Karpas-422 (cell line): ENCODE data around the gene DYSF. TPM values are rescaled to one million over a fixed set of nuclear protein-coding genes. Genes with fewer than 3 reads are reported as not detected.

ENCODE experiments used
- DNase-seq: peaks from one replicate; pipeline ENCODE4 v3.0.0-alpha.2; 2015
- H2AFZ ChIP-seq: fragments of 200-600 bp; sonication (generic); 2 replicates; pipeline ENCODE4 v1.6.1; 2014; ENCODE audit warnings: antibody characterized with exemption, low read length, mixed read lengths
- H3K27ac ChIP-seq: fragments of 200-600 bp; sonication (generic); 2 replicates; pipeline ENCODE4 v1.5.1; 2014; ENCODE audit warnings: mild to moderate bottlenecking, low read length, moderate library complexity
- H3K27me3 ChIP-seq: fragments of 200-600 bp; sonication (generic); 2 replicates; pipeline ENCODE4 v1.6.1; 2014; ENCODE audit warnings: low read length, mixed read lengths
- H3K36me3 ChIP-seq: fragments of 200-600 bp; sonication (generic); 2 replicates; pipeline ENCODE4 v1.6.1; 2014; ENCODE audit warnings: low read length, mixed read lengths; ENCODE audit not compliant: insufficient read depth
- H3K4me1 ChIP-seq: fragments of 200-600 bp; sonication (generic); 2 replicates; pipeline ENCODE4 v1.6.1; 2014; ENCODE audit warnings: mild to moderate bottlenecking, low read length, mixed read lengths
- H3K4me2 ChIP-seq: fragments of 200-600 bp; sonication (generic); 2 replicates; pipeline ENCODE4 v1.6.1; 2014; ENCODE audit warnings: low read length, low read depth, mild to moderate bottlenecking; ENCODE audit not compliant: poor library complexity, severe bottlenecking
- H3K4me3 ChIP-seq: fragments of 200-600 bp; sonication (generic); 2 replicates; pipeline ENCODE4 v1.5.1; 2014; ENCODE audit warnings: mild to moderate bottlenecking, antibody characterized with exemption, low read length, mixed read lengths
- H3K79me2 ChIP-seq: fragments of 200-600 bp; sonication (generic); 2 replicates; pipeline ENCODE4 v1.6.1; 2014; ENCODE audit warnings: mild to moderate bottlenecking, low read length, mixed read lengths
- H3K9ac ChIP-seq: fragments of 200-600 bp; sonication (generic); 2 replicates; pipeline ENCODE4 v1.6.0; 2014; ENCODE audit warnings: low read length
- H3K9me2 ChIP-seq: fragments of 200-600 bp; sonication (generic), shearing (Covaris generic); replicated peaks from 2 replicates; pipeline ENCODE4 v1.6.0; 2014; ENCODE audit warnings: mild to moderate bottlenecking, low read length, moderate library complexity; ENCODE audit not compliant: insufficient read depth
- H3K9me3 ChIP-seq: fragments of 300-700, 200-600 bp; sonication (generic); 2 replicates; pipeline ENCODE4 v1.6.1; 2014; ENCODE audit warnings: low read length, mixed read lengths
- H4K20me1 ChIP-seq: fragments of 200-600 bp; sonication (generic); 2 replicates; pipeline ENCODE4 v1.6.1; 2014; ENCODE audit warnings: mild to moderate bottlenecking, antibody characterized with exemption, low read length, low read depth; ENCODE audit not compliant: insufficient read depth
- total RNA-seq: library from RNA; depleted of rRNA; stranded (reverse); fragments of >200 nt; shearing (Covaris generic); gene quantifications from 2 replicates; pipeline ENCODE4 v1.2.3, GENCODE V29; 2014; ENCODE audit warnings: low replicate concordance

DYSF gene
- total RNA-seq, 1 experiment from 2014 or later = not detected

GRCh38 chr2:71711133-71711855, 257.9 kb downstream of the DYSF start:
- no peak overlapping the region for H2AFZ ChIP-seq
- H3K9me3 ChIP-seq = no peaks in the 10 kb centered on the region
- no peaks in the 10 kb centered on the region for H3K36me3 ChIP-seq
- H3K79me2 ChIP-seq = no peaks in the 10 kb centered on the region
- H3K9me2 ChIP-seq = no peaks in the 10 kb centered on the region
- H4K20me1 ChIP-seq = no peaks in the 10 kb centered on the region
- H3K9ac ChIP-seq = no peak overlapping the region
- H3K4me2 ChIP-seq = no peak overlapping the region
- no peak overlapping the region for H3K4me3 ChIP-seq
- no peak for DNase-seq
- no peaks in the 10 kb centered on the region for H3K4me1 ChIP-seq
- no peak overlapping the region for H3K27ac ChIP-seq
- H3K27me3 ChIP-seq = no peaks in the 10 kb centered on the region; the same call in 1 of the 2 replicates

DNA sequence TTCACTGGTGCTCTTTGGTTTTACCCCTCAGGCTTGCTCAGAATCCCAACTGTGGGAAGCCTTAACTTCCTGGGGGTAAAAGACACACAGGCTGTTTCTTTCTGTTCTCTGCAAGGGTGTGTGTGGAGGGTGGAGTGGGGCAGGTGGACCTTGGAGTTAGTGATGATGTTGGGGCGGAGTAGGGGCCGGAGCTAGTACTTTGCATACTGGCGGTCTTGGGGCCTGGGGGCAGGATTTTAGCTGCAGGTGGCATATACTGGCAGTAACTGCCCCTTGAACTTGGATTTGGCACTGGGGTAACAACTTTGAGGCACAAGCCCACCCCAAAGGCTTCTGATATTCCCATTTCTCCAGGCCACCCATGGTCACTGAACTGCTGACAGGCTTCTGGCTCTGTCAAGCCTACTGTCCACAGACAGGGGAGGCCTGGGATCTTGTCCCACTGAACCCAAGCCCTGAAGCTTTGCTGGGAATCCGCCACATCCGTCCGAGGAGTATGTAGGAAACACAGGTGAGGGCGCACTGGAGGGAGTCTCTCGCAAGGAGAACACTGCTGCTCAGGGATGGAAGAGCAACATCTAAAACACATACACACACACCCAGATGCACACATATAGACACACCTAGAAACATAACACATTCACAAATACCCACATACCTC, 258.9 kb downstream of the DYSF start:
- no peak for DNase-seq
- Histone ChIP-seq H3K79me2 (no peaks in the 10 kb centered on the region), H3K4me2 (no peak overlapping the region), H2AFZ (no peak overlapping the region), H3K9me3 (no peaks in the 10 kb centered on the region), H4K20me1 (no peaks in the 10 kb centered on the region), H3K27ac (no peak overlapping the region), H3K4me1 (no peaks in the 10 kb centered on the region), H3K9ac (no peak overlapping the region), H3K4me3 (no peak overlapping the region), H3K9me2 (no peaks in the 10 kb centered on the region), H3K27me3 (no peaks in the 10 kb centered on the region; the same call in 1 of the 2 replicates), H3K36me3 (no peaks in the 10 kb centered on the region)

DNA sequence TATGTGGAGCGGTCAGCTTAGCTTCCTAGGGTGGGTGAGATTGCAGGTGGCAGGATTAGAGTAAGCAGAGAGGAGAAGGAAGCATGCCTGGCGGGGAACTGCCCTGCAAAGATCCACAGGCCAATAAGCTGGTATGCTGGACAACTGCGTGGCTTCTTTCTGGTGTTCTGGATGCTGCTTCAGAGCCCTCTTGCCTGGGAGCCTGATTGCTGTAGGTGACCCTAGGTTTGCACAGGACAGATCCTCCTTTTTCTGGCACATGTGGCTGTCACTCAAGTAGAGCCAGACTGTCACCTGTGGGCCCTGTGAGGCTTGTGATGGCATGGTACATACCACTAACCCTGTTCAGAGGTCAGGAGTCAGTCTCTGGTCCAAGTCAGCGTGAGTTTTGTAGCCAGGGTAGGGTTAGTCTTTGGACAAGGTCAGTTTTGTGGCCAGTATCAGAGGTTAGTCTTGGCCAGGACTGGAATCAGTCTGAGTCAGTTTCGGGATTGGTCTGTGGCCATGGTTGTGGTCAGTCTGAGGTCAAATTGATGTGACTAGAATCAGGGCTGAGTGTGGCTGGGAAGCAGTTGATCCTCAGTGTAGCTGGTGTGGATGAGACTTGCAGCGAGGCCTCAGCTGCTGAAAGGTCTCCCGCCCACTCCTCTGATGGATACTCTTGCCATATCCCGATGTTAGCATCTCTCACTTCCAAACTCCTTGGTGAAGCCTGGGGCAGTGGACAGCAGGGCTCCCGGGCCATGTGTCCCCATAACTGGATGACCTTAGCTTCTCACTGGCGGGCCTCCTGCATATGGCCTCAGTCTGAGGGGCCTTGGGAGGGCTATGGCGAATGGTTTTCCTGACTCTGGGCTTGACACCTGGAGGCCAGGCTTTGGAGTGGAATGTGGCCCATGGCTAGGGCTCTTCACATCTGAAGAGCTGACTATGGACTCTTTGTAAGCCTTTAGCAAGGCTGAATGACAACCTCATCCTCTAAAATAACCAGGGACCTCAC, 260.5 kb downstream of the DYSF start:
- Histone ChIP-seq H3K27ac (no peak overlapping the region), H3K4me2 (no peak overlapping the region), H3K9ac (no peak overlapping the region), H3K9me3 (no peaks in the 10 kb centered on the region), H4K20me1 (no peaks in the 10 kb centered on the region), H2AFZ (no peak overlapping the region), H3K9me2 (no peaks in the 10 kb centered on the region), H3K79me2 (no peaks in the 10 kb centered on the region), H3K4me3 (no peak overlapping the region), H3K36me3 (no peaks in the 10 kb centered on the region), H3K27me3 (no peaks in the 10 kb centered on the region; the same call in 1 of the 2 replicates), H3K4me1 (no peaks in the 10 kb centered on the region)
- DNase-seq = no peak

DNA sequence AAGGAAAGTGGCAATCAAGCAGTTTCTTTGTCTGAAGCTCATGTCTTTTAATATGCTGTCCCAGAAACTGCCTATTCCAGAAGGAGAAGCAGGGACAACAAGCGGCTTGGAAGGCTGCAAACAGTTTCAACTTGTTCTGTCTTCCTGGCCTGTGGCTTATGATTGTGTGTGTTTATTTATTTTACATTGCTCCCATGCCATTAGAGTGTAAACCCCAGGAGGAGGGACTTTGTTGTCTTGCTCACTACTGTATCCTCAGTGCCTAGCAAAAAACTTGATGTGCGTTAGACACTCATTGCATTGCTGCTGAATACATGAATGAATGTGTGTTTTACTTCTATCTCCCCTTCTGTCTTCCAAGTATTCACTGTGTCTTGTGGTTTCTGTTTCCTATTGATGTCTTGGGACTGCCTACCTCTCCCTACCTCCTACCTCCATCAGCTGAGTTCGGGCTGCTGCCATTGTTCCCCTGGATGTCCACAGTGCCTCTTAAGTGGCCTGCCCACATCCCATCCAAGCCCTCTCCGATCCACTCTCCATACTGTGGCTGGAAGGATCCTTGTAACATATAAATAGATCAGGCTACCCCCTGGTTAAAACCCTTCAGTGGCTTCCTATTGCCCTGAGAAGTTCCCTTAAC, 261.4 kb downstream of the DYSF start:
- no peaks in the 10 kb centered on the region for H3K79me2 ChIP-seq
- no peaks in the 10 kb centered on the region for H3K4me1 ChIP-seq
- H3K27ac ChIP-seq = no peak overlapping the region
- H3K27me3 ChIP-seq = no peaks in the 10 kb centered on the region; the same call in 1 of the 2 replicates
- H3K36me3 ChIP-seq = no peaks in the 10 kb centered on the region
- no peaks in the 10 kb centered on the region for H3K9me3 ChIP-seq
- no peak overlapping the region for H3K4me2 ChIP-seq
- H4K20me1 ChIP-seq = no peaks in the 10 kb centered on the region
- H3K4me3 ChIP-seq = no peak overlapping the region
- DNase-seq = no peak
- H3K9me2 ChIP-seq = no peaks in the 10 kb centered on the region
- H2AFZ ChIP-seq = no peak overlapping the region
- no peak overlapping the region for H3K9ac ChIP-seq

DNA sequence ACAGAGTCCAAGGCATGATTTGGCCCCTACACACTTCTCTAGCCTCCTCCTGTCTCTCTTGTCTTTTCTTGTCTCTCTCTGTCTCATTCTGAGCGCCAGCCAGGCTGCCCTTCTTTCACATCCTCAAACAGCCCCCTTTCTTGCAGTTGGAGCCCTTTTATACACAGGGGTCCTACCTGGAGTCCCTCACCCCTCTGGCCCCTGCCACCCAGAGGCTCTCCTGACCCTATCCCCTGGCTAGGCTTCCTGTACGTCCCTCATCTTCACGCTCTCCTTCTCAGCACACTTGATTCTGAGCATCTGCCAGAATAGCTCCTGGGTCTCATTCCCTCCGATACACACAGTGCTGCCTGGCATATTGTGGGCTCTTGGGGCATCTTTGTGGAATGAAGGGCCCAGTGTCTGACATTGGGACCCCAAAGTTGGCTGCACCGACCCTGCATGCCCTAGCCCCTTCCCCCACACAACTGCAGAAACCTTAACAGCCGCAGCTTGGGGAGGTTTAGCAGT, 261.9 kb downstream of the DYSF start:
- Histone ChIP-seq H3K9ac (no peak overlapping the region), H3K4me2 (no peak overlapping the region), H3K4me1 (no peaks in the 10 kb centered on the region), H3K9me2 (no peaks in the 10 kb centered on the region), H3K4me3 (no peak overlapping the region), H3K79me2 (no peaks in the 10 kb centered on the region), H3K27me3 (no peaks in the 10 kb centered on the region; the same call in 1 of the 2 replicates), H3K27ac (no peak overlapping the region), H3K9me3 (no peaks in the 10 kb centered on the region), H3K36me3 (no peaks in the 10 kb centered on the region), H4K20me1 (no peaks in the 10 kb centered on the region), H2AFZ (no peak overlapping the region)
- no peak for DNase-seq

GRCh38 chr2:71715951-71716696, 262.8 kb downstream of the DYSF start:
- Histone ChIP-seq H3K4me3 (no peak overlapping the region), H3K79me2 (no peaks in the 10 kb centered on the region), H3K9me3 (no peaks in the 10 kb centered on the region), H3K27ac (no peak overlapping the region), H2AFZ (no peak overlapping the region), H3K4me2 (no peak overlapping the region), H4K20me1 (no peaks in the 10 kb centered on the region), H3K36me3 (no peaks in the 10 kb centered on the region), H3K4me1 (no peaks in the 10 kb centered on the region), H3K9ac (no peak overlapping the region), H3K9me2 (no peaks in the 10 kb centered on the region), H3K27me3 (no peaks in the 10 kb centered on the region; the same call in 1 of the 2 replicates)
- DNase-seq = no peak
